ENCODE measurements around the gene ATP10A.

DNA sequence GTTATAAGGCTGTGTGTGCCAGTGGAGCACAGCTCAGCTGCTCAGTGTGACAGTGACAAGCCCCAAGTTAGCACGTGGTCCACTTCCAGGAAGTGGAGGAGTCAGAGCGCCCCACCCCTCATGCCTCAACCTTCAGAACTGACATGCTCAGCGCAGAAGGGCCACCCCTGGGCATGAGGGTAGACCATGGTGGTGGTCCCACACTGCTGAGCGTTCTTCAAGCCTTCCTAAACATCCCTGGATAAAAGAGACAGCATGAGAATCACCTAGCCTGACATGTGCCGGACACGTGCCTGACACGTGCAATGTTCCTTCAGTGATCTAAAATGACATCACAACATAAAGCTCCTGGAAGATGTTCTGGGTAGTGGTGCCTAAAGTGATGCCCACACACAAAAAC lies 16.8 kb downstream of the ATP10A start:
- TF ChIP-seq, protein P1, sequence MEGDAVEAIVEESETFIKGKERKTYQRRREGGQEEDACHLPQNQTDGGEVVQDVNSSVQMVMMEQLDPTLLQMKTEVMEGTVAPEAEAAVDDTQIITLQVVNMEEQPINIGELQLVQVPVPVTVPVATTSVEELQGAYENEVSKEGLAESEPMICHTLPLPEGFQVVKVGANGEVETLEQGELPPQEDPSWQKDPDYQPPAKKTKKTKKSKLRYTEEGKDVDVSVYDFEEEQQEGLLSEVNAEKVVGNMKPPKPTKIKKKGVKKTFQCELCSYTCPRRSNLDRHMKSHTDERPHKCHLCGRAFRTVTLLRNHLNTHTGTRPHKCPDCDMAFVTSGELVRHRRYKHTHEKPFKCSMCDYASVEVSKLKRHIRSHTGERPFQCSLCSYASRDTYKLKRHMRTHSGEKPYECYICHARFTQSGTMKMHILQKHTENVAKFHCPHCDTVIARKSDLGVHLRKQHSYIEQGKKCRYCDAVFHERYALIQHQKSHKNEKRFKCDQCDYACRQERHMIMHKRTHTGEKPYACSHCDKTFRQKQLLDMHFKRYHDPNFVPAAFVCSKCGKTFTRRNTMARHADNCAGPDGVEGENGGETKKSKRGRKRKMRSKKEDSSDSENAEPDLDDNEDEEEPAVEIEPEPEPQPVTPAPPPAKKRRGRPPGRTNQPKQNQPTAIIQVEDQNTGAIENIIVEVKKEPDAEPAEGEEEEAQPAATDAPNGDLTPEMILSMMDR (IDR thresholded peaks at IDR 0.05) = no peak
- no peak for TF ChIP-seq POLR2A (IDR thresholded peaks at IDR 0.05)
